Inflammatory macrophage treated with lipopolysaccharide for 4 hours (primary cell): ENCODE data around the gene ZFP37.
"Not testable (repeated sequence)": the region's sequence is repeated elsewhere in the genome, so short reads cannot be mapped to it uniquely, and the experiment has no call there.

Experiments
- DNase-seq: peaks from one replicate; pipeline ENCODE4 v3.0.0-alpha.2; 2020

Gene ZFP37

DNA sequence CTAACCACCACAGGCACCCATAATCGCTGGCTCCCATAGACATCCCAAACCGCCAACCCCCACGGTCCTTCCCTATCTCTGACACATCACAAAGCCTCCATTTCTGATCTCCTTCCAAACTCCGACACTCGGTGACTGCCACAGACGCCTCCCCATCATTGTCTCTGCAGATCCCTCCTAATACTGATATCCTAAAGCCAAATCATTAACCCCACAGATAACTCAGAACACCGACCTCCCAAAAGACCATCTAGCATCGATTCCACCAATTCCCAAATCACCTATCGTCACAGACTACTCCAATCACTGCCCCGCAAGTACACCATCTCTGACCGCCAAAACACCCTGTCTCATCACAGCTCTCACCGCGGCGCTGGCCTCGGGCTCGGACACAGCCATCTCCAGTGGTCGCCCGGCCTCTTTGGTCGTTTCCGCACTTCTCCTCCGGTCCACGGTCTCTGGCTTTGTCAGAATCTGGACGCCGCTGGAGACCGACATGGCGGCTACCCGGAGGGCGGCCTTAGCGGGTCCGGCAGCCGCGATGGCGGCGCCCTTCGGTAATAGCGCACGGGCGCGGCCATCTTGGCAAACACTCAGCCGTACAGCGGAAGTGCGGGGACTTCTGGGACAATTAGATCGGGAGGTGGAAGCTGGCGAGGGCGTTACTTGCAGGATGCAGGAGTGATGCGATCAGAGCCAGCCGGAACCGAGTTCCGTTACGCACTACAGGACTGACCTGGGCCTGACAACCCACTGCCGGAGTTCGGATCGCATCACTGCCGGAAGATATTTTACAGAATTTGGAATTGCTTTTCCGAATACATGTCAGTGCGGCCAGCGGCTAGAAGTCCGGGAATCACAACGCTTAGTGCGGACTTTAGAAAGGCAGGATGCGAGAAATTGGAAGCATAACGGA is at the start of gene ZFP37:
Gene ZFP37, minus strand, starts transcription at position 534 of the 916 bp plus-strand sequence. Its CDS starts 36 bp downstream, at position 498.
- peak; percentile 89 for DNase-seq

DNA sequence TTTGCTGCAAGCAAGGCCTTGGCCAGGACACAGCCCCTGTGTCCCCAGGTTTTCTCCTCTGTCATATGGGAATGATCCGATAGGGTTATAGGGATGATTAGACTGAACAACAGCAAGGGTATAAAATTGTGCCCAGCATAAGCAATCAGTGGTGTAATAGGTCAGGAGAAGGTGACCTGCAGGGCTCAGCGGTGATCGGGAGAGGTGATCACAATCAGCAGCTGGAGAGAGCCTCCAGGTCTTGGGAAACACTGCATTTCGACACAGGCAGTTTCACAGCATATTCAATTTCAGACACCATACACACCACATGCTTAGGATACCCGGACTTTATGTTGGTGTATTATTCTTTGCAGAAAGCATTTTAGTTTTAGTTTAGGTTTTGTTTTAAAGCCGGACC is 48.8 kb upstream of the ZFP37 start:
- DNase-seq, result not testable (repeated sequence)

DNA sequence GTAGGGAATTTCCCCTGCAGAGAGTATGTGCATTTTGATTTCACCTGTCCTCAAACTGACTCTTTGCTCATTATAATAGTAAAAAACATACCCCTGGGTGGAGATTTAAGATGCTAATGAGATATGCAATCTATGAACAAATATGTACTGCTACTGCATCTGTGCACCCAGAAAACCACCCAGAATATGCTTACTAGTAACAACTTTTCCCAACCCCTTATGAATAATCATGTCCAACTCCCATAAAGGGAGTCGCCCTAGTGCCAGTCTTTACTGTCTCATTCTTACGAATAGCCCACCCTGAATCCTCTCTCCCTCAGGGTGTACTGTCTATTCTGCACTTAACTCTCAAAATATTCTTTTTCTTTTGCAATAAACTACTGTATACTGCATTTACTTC is 39.0 kb upstream of the ZFP37 start:
- DNase-seq, result no peak

DNA sequence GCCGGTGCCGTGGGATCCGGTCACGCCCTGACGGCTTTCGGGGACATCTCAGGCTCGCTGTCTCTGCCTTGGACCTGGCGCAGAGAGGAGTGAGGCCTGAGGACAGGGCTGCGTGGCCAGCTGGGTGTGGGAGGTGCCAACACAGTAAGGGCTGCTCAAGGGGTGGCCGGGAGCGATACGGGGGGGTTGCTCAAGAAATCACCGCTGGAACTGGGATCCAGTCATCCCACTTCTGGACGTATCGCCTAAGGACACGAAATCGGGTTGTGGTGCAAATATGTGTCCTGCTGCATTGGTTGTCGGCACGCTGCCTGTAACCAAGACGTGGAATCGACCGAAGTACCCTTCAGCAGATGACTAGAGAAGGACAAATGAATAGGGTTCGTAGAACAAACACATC is 33.4 kb upstream of the ZFP37 start:
- DNase-seq, result not testable (repeated sequence)

DNA sequence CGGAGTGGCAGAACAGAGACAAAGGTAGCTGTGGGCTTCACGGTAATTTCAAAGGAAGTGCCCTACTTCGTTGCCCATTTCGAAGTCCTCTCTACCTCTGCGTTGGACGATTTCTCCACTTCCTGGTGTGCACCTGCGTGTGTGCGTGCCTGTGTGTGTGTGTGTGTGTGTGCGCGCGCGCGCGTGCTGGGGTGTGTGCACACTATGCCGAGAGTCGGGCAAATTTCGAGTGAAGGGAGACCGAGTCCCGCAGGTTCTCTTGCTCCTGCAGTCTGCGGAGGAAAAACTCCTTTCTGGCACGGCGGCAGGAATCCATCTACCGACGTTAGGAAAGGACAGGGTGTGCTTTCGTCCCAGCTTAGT is 32.6 kb upstream of the ZFP37 start:
- DNase-seq, result not testable (repeated sequence)

DNA sequence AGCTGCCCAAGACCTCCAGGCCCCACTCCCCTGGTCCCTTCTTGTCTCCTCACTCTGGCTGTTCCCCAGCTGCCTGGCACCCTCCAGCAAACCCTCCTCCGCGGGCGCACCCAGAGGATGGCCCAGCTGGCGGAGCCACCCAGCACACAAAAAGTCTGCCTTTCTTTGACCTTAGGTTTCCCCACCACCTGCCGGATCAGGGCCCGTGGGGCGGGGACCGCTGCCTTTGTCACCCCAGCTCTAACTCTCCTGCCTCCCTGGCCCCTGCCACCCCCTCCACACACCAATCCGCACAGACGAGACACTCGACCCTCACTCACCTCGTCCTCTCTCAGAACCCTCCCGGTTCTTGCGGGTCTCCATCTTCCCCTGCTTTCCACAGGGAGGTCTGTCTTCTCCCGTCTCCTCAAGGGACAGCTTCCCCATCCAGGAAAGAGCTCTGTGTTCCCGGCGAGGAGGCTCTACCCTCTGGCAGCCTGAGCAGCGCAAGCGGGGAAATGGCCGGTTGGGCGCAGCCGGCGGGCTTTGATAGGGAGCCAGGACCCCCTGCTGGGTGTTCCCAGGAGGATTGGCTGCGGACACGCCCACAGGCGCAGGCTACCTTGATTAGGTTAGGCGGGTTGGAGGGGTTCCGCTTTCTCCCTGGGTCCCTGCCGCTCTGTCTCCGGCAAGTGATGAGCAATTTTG is 32.1 kb upstream of the ZFP37 start:
- DNase-seq, result not testable (repeated sequence)

DNA sequence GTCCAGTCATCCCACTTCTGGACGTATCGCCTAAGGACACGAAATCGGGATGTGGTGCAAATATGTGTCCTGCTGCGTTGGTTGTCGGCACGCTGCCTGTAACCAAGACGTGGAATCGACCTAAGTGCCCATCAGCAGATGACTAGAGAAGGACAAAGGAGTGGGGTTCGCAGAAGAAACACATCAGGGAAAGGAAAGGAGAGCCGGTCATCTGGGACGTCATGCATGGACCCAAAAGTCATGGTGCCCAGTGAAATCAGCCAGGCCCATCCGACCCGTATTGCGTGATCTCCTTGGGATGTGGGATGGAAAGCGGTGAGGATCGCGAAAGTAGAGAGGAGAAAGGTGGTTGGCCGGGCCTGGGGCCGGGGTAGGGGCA is 6.4 kb upstream of the ZFP37 start:
- DNase-seq, result not testable (repeated sequence)

DNA sequence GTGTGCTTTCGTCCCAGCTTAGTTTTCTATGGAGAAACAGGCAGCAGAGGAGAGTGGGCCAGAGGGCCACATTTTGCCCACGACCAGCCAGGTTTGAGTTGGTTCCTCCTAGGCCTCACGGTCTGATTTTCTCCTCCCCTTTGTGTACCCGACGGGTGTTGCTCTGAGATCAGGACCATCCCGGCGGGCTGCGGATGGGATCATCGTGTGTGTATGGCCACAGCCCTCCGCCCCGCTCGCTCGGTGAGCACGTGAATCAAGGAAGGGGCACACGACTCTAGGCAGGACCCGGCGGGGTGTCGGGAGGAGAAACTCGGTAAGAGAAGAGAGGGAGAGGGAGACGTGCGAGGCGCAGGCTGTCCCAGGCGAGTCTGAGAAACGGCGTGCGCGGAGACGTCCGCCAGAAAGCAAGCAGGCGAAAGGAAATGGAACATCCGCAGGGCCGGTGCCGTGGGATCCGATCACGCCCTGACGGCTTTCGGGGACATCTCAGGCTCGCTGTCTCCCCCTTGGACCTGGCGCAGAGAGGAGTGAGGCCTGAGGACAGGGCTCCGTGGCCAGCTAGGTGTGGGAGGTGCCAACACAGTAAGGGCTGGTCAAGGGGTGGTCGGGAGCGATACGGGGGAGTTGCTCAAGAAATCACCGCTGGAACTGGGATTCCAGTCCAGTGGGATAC is 5.9 kb upstream of the ZFP37 start:
- DNase-seq, result not testable (repeated sequence)

DNA sequence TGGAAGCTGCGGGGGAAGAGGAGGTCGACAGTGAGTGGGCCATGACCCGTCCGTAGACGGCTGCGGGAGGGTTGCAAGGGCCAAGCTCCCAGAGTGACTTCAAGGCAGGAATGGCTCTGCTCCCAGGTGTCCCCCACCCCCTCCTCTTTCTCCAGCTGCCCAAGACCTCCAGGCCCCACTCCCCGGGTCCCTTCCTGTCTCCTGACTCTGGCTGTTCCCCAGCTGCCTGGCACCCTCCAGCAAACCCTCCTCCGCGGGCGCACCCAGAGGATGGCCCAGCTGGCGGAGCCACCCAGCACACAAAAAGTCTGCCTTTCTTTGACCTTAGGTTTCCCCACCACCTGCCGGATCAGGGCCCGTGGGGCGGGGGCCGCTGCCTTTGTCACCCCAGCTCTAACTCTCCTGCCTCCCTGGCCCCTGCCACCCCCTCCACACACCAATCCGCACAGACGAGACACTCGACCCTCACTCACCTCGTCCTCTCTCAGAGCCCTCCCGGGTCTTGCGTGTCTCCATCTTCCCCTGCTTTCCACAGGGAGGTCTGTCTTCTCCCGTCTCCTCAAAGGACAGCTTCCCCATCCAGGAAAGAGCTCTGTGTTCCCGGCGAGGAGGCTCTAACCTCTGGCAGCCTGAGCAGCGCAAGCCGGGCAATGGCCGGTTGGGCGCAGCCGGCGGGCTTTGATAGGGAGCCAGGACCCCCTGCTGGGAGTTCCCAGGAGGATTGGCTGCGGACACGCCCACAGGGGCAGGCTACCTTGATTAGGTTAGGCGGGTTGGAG is 4.7 kb upstream of the ZFP37 start:
- not testable (repeated sequence) for DNase-seq

DNA sequence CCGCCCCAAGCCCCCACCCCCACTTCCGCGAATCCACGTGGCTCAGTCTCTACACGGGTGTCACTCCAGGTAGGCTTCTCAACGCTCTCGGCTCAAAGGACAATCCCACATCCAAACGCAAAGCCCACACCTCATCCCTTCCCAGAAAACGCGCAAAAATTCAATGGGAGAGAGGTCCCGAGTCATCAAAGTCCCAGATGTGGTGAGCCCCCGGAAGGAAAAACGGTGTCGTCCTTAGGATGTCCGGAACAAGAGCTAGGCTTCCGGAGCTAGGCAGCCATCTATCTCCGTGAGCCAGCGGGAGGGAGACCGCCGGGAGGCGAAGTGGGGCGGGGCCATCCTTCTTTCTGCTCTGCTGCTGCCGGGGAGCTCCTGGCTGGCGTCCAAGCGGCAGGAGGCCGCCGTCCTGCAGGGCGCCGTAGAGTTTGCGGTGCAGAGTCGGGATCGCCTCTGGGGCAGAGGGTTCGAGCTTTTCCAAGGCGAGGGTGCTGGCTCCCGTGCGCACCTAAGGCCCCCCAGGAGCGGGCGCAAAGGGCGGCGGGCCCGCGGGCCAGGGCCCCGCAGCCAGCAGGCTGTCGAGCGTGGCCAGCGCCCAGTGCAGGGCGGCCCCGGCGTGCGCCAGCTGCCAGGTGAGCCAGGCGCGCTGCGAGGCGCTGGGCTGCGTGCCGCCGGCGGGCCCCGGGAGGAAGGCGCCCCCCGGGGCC is 3.2 kb upstream of the ZFP37 start:
- not testable (repeated sequence) for DNase-seq

DNA sequence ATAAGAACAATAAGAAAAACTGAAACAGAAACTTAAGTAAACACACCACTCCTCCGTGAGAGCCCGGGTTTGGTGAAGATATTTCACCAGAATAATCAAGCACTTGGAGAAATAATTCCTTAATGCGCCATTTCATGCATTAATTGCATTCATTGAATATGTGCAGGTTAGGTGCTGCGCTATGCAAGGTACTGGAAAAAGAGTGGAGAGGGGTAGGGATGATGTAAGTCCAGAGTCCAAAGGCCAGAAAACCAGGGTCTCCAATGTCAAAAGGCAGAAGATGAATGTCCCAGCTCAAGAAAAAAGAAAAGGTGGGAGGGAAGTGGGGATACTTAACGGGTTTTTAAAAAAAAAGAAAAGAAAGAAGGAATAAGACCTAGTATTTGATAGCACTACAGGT is 669 bp upstream of the ZFP37 start:
- DNase-seq, result no peak

DNA sequence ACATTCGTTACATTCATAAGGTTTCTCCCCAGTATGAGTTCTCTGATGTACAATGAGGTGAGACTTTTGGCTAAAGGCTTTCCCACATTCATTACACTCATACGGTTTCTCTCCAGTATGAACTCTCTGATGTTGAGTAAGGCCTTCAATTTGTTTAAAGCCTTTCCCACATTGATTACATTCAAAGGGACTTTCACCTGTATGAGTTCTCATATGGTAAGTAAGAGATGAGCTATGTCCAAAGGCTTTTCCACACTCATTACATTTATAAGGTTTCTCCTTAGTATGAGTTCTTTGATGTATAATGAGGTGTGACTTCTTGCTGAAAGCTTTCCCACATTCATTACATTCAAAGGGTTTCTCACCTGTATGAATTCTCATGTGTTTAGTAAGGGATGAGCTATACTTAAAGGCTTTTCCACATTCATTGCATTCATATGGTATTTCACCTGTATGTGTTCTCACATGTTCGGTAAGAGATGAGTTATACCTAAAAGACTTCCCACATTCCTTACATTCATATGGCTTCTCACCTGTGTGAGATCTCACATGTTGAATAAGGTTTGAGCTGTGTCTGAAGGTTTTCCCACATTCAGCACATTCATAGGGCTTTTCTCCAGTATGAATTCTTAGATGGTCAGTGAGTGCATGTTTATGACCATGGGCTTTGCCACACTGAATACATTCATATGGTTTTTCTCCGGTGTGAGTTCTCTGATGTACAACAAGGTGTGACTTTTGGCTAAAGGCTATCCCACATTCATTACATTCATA is 13.5 kb downstream of the ZFP37 start:
- no peak for DNase-seq

DNA sequence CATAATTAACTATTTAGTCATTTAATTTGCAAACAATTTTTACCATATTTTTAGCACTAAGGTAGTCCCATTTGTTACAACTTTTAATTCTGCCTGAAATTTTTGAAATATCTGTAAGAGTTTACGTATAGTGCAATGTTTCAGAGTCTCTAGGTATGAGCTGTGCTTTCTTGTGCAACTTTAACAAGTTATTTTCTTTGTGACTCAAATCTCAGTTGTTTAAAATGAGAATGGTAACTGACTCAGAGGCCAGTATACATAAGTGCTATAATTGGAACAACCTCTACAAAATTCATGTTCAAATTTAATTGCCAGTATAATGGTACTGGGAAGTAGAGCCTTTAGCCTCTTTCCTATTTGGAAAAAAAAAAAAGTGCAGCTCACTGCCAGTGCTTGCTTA is 30.3 kb downstream of the ZFP37 start:
- no peak for DNase-seq

DNA sequence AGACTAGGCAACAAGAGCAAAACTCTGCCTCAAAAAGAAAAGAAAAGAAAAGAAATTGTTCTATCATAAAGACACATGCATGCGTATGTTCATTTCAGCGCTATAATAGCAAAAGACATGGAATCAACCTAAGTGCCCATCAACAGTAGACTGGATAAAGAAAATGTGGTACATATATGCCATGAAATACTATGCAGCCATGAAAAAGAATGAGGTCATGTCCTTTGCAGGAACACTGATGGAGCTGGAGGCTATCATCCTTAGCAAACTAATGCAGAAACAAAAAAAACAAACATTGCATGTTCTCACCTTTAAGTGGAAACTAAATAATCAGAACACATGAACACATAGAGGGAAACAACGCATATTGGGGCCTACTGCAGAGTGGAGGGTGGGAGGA is 38.3 kb downstream of the ZFP37 start:
- DNase-seq, result no peak

DNA sequence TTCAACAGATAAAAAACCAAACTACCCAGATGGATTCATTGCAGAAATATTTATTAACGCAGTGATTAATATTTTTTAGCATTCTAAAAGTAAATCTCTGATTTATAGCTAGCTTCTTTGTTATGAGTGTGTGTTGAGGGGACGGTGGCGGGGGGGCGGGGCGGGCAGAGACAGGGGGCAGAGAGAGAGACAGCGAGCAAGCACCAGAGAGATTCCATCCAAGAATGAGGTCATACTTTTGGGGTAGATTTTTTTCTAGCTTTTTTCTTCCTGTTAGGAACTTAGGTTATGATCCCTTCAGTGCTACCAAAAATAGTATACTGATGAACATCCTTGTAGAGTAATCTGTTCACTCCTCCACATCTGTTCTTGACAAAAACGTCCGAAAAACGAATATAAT is 44.0 kb downstream of the ZFP37 start:
- no peak for DNase-seq

DNA sequence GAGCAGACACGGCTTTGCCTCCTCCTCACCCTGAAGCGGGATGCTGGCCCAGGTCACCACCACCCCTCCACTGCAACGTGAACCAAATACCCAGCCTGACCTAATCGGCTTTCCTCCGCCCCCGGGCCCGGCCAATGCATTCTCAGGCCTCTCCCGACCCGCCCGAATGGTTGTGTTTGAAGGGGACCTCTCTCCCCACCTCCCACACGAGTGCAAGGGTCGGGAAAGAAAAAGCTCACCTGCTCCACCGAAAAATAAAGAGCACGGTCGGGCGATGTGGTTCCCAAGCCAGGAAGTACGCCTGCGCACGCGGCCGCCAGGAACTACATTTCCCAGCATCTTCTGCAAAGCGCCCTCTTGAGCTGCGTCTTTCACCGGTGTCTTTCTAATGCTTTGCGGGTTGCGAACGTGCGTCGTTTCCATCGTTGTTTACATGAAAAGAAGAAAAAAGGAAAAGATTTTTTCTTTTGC is 44.6 kb downstream of the ZFP37 start, which contains the start of gene ZNF883:
Gene ZNF883, minus strand, starts transcription at position 282 of the 471 bp plus-strand sequence.
- DNase-seq, result peak; percentile 5

DNA sequence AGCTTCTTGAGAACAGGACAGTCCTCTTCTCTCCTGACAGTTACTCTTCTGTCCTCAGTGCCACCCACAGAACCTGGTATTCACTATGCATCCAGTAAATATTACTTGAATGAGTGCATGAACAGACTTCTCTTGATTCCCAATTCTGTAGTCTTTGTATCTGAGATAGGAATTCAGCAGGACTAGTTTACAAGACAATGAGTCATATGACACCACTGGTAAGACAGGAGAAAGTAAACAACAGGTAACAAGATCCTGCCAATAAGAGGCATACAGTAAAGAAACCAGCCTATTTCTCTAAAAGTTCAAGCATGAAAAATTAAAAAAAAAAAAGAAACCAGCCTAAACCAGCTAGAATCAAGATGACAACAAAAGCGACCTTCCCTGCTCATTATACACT is 50.7 kb downstream of the ZFP37 start:
- DNase-seq, result no peak

DNA sequence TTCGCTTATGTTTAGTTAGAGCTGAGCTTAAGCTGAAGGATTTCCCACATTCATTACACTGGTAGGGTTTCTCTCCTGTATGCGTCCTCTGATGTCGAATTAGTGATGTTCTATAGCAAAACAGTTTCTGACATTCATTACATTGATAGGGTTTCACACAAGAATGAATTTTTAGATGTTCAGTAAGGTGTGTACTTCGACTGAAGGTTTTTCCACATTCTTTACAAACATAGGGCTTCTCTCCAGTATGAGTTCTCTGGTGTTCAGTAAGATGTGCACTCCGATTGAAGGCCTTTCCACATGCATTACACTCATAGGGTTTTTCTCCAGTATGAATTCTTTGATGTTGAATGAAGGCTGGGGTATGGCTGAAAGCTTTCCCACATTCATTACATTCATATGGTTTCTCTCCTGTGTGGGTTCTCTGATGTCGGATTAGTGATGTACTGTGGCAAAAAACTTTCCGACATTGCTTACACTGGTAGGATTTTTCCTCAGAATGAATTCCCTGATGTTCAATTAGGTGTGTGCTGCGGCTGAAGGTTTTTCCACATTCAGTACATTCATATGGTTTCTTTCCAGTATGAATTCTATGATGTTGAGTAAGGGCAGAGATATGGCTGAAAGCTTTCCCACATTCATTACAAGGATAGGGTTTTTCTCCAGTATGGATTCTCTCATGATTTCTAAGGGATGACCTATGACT is 59.1 kb downstream of the ZFP37 start:
- DNase-seq, result no peak
